Left lung (tissue), 10 donors: ENCODE results near the gene IFI16. TPM values are rescaled to one million over a fixed set of nuclear protein-coding genes. Genes with fewer than 3 reads are reported as not detected.

Experiments used
- ATAC-seq: fragments of 200-7000 bp; cut with Tn5 transposase; one replicate; pipeline ENCODE4 v1.9.1; 2020; ENCODE audit warnings: moderate library complexity
- DNase-seq, 4 donors: peaks; one replicate each; pipeline ENCODE4 v3.0.0-alpha.2; 2013 to 2020
- H3K27ac ChIP-seq, 2 donors: fragments of 200-600 bp; sonication (generic) in 1 of 2; one replicate each; pipeline versions ENCODE4 v1.5.0 to v1.8.0; 2020 to 2021
- H3K27me3 ChIP-seq, 2 donors: fragments of 200-600 bp; sonication (generic) in 1 of 2; one replicate each; pipeline versions ENCODE4 v1.5.0 to v1.8.0; 2020 to 2021
- H3K36me3 ChIP-seq, 2 donors: fragments of 200-600 bp; sonication (generic) in 1 of 2; one replicate each; pipeline versions ENCODE4 v1.5.0 to v1.8.0; 2020 to 2021
- H3K4me1 ChIP-seq, 2 donors: fragments of 200-600 bp; one replicate each; pipeline ENCODE4 v1.8.0; 2021
- H3K4me3 ChIP-seq, 2 donors: fragments of 200-600 bp; sonication (generic) in 1 of 2; one replicate each; pipeline versions ENCODE4 v1.5.0 to v1.8.0; 2020 to 2021; ENCODE audit warnings: mild to moderate bottlenecking in 1 of 2
- H3K9me3 ChIP-seq, 2 donors: fragments of 200-600 bp; sonication (generic) in 1 of 2; one replicate each; pipeline versions ENCODE4 v1.5.0 to v1.8.0; 2020 to 2021
- CTCF ChIP-seq, 2 donors: fragments of 200-600 bp; sonication (generic) in 1 of 2; IDR thresholded peaks; one replicate each; pipeline versions ENCODE4 v1.5.0 to v1.8.0; 2021; ENCODE audit warnings: antibody characterized with exemption in 2 of 2
- intact Hi-C, 2 donors: fragments of 100-400 bp; cut with DNase I; formaldehyde crosslinking; loops; one replicate each; pipeline versions ENCODE4 v1.11.2 to v1.14.2; 2022
- polyA plus RNA-seq, 6 donors: library from polyadenylated mRNA; unstranded; fragments of 120-200 nt; gene quantifications; one replicate each; pipeline ENCODE4 v1.2.1, GENCODE V29; 2013; ENCODE audit not compliant: insufficient read length in 6 of 6
- total RNA-seq, 2 donors: library from RNA; stranded (reverse); fragmentation: NEBNext Ultra II Directional; extraction: Animal tissue kit (Norgen Biotek cat#: 25700); gene quantifications; one replicate each; pipeline ENCODE4 v1.2.1, GENCODE V29; 2021
- donor health status: DM: no; HTN: yes; CAD: no.
- donor health status: DM: no; HTN: no; CAD: no.

Gene IFI16
- total and polyA plus RNA-seq, 8 donors: 69.7 to 132 (median 106) TPM

- no peaks in the 10 kb centered on the region for H3K4me1 ChIP-seq
- H3K36me3 ChIP-seq: no peaks in the 10 kb centered on the region
- H3K27ac ChIP-seq: no peak overlapping the region
- DNase-seq (no peak), ATAC-seq (no peak)
- TF ChIP-seq CTCF (IDR thresholded peaks at IDR 0.05): no peak
- H3K4me3 ChIP-seq: no peak overlapping the region
- no peaks in the 10 kb centered on the region for H3K9me3 ChIP-seq
- H3K27me3 ChIP-seq: no peaks in the 10 kb centered on the region
- intact Hi-C loops: no loop called here
Measured at GRCh38 chr1:158969855-158970254, 39.9 kb upstream of the IFI16 start.

GRCh38 chr1:158972841-158973240 is 36.9 kb upstream of the IFI16 start:
- no peak for ATAC-seq
- H3K9me3 ChIP-seq: no peaks in the 10 kb centered on the region
- H3K36me3 ChIP-seq: no peaks in the 10 kb centered on the region
- no peak for TF ChIP-seq CTCF (IDR thresholded peaks at IDR 0.05)
- no peak overlapping the region for H3K4me3 ChIP-seq
- no peaks in the 10 kb centered on the region for H3K4me1 ChIP-seq
- DNase-seq: no peak
- no peaks in the 10 kb centered on the region for H3K27me3 ChIP-seq
- H3K27ac ChIP-seq: no peak overlapping the region
- intact Hi-C loops: no loop called here

- peaks cover 0 to 4% of the 10 kb centered on the region in 2 donors for H3K9me3 ChIP-seq
- ATAC-seq: no peak
- H3K27me3 ChIP-seq: no peaks in the 10 kb centered on the region
- H3K27ac ChIP-seq: no peak overlapping the region
- no peak for DNase-seq
- H3K4me1 ChIP-seq: no peaks in the 10 kb centered on the region
- no peak for TF ChIP-seq CTCF (IDR thresholded peaks at IDR 0.05)
- no peaks in the 10 kb centered on the region for H3K36me3 ChIP-seq
- intact Hi-C loops: no loop called here
- H3K4me3 ChIP-seq: no peak overlapping the region
Measured at GRCh38 chr1:158976219-158976618, 33.5 kb upstream of the IFI16 start.

GRCh38 chr1:158978730-158979129 is 31.0 kb upstream of the IFI16 start:
- no peak for ATAC-seq
- intact Hi-C loops: no loop called here
- DNase-seq: no peak
- Histone ChIP-seq H3K36me3 (no peaks in the 10 kb centered on the region), H3K9me3 (peaks cover 0 to 13% of the 10 kb centered on the region in 2 donors), H3K27me3 (no peaks in the 10 kb centered on the region), H3K4me1 (no peaks in the 10 kb centered on the region), H3K27ac (no peak overlapping the region), H3K4me3 (no peak overlapping the region)
- TF ChIP-seq CTCF (IDR thresholded peaks at IDR 0.05): no peak

GRCh38 chr1:158979229-158979628 is 30.5 kb upstream of the IFI16 start:
- H3K9me3 ChIP-seq: peaks cover 0 to 13% of the 10 kb centered on the region in 2 donors
- no peak for ATAC-seq
- H3K4me3 ChIP-seq: no peak overlapping the region
- DNase-seq: no peak
- intact Hi-C loops: no loop called here
- no peaks in the 10 kb centered on the region for H3K27me3 ChIP-seq
- no peaks in the 10 kb centered on the region for H3K4me1 ChIP-seq
- H3K36me3 ChIP-seq: no peaks in the 10 kb centered on the region
- no peak overlapping the region for H3K27ac ChIP-seq
- TF ChIP-seq CTCF (IDR thresholded peaks at IDR 0.05): no peak
